Astrocyte (in vitro differentiated cells and primary cell): ENCODE measurements around the gene ZER1. TPM values are rescaled to one million over a fixed set of nuclear protein-coding genes. Genes with fewer than 3 reads are reported as not detected.

Experiments
- DNase-seq: peaks from one replicate; pipeline ENCODE4 v3.0.0-alpha.2; 2010; ENCODE audit warnings: low read depth
- FAIRE-seq: peaks from 2 replicates; lab custom pipeline; 2011; peaks lifted over from hg19 to GRCh38; lab: Jason Lieb, UNC
- H2AFZ ChIP-seq: 2 replicates; pipeline ENCODE4 v1.6.0; 2012; ENCODE audit warnings: low read depth, low read length, inconsistent platforms
- H3K27ac ChIP-seq: 2 replicates; pipeline ENCODE4 v1.5.1; 2011; ENCODE audit warnings: low read depth, low read length, inconsistent platforms
- H3K27me3 ChIP-seq: 2 replicates; pipeline ENCODE4 v1.6.0; 2011; ENCODE audit warnings: low read length, inconsistent platforms; ENCODE audit not compliant: insufficient read depth
- H3K36me3 ChIP-seq: 2 replicates; pipeline ENCODE4 v1.5.1; 2011; ENCODE audit warnings: low read length, inconsistent platforms; ENCODE audit not compliant: insufficient read depth
- H3K4me1 ChIP-seq: 2 replicates; pipeline ENCODE4 v1.5.1; 2011; ENCODE audit warnings: low read length, inconsistent platforms; ENCODE audit not compliant: insufficient read depth
- H3K4me2 ChIP-seq: 2 replicates; pipeline ENCODE4 v1.6.0; 2012; ENCODE audit warnings: low read length, inconsistent platforms
- H3K4me3 ChIP-seq: 2 replicates; pipeline ENCODE4 v1.5.1; 2011; ENCODE audit warnings: low read depth, mild to moderate bottlenecking, low read length, inconsistent platforms; ENCODE audit not compliant: insufficient read depth
- H3K79me2 ChIP-seq: 2 replicates; pipeline ENCODE4 v1.6.0; 2012; ENCODE audit warnings: mild to moderate bottlenecking, low read length, inconsistent platforms; ENCODE audit not compliant: insufficient read depth
- H3K9ac ChIP-seq: 2 replicates; pipeline ENCODE4 v1.6.0; 2012; ENCODE audit warnings: mild to moderate bottlenecking, low read length, inconsistent platforms
- H3K9me3 ChIP-seq: 2 replicates; pipeline ENCODE4 v1.5.1; 2012; ENCODE audit warnings: low read depth, mild to moderate bottlenecking, low read length, inconsistent platforms; ENCODE audit not compliant: insufficient read depth
- H4K20me1 ChIP-seq: 2 replicates; pipeline ENCODE4 v1.6.0; 2012; ENCODE audit warnings: low read length, inconsistent platforms; ENCODE audit not compliant: insufficient read depth
- H3K27ac Mint-ChIP-seq: one replicate; pipeline ENCODE4 v1.8.0; 2021; ENCODE audit warnings: mild to moderate bottlenecking, mixed read lengths; ENCODE audit not compliant: unreplicated experiment
- H3K27me3 Mint-ChIP-seq: one replicate; pipeline ENCODE4 v1.8.0; 2021; ENCODE audit warnings: low read depth, mixed read lengths; ENCODE audit not compliant: unreplicated experiment
- H3K36me3 Mint-ChIP-seq: one replicate; pipeline ENCODE4 v1.8.0; 2021; ENCODE audit warnings: low read depth, mixed read lengths; ENCODE audit not compliant: unreplicated experiment
- H3K4me1 Mint-ChIP-seq: one replicate; pipeline ENCODE4 v1.8.0; 2021; ENCODE audit warnings: low read depth, mixed read lengths; ENCODE audit not compliant: unreplicated experiment
- H3K4me3 Mint-ChIP-seq: one replicate; pipeline ENCODE4 v1.8.0; 2021; ENCODE audit warnings: mild to moderate bottlenecking, moderate library complexity, mixed read lengths; ENCODE audit not compliant: unreplicated experiment
- H3K9me3 Mint-ChIP-seq: one replicate; pipeline ENCODE4 v1.8.0; 2021; ENCODE audit warnings: mild to moderate bottlenecking, mixed read lengths; ENCODE audit not compliant: unreplicated experiment
- EZH2 ChIP-seq: IDR thresholded peaks from 2 replicates; pipeline ENCODE4 v1.6.1; 2012; ENCODE audit warnings: mild to moderate bottlenecking, low read length, inconsistent platforms; ENCODE audit not compliant: insufficient read depth
- total RNA-seq: library from RNA; stranded (reverse); gene quantifications from 2 replicates; pipeline ENCODE4 v1.2.1, GENCODE V29; 2021
- TF ChIP-seq, protein P1 (sequence below): IDR thresholded peaks from 2 replicates; pipeline ENCODE4 v1.5.1; 2011; ENCODE audit warnings: low read depth, mild to moderate bottlenecking, inconsistent platforms, low read length, moderate library complexity; ENCODE audit not compliant: insufficient read depth

Gene ZER1
- total RNA-seq, 1 donor from 2014 or later, result 31.0 TPM

DNA sequence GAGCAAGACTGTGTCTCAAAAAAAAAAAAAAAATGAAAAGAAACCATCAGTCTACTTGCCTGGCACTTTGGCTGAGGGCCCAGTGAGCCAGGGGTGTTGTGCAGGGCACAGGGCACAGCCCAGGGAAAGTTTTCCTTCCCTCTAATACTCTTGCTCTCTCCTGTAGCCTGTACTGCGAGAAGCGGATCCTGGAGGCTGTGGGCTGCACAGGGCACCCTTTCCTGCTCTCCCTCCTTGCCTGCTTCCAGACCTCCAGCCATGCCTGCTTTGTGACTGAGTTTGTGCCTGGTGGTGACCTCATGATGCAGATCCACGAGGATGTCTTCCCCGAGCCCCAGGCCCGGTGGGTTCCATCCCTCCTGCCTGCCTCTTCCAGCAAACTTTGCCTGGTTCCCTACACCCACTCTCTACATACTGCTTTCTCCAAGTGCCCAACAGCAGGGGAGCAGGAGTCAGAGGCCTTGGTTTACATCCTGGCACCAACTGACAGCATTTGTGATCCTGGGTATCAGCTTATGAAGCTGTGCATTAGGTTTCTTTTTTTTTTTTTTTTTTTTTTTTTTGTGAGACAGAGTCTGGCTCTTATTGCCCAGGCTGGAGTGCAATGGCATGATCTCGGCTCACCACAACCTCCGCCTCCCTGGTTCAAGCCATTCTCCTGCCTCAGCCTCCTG is 55.0 kb downstream of the ZER1 start:
- TF ChIP-seq, protein P1, sequence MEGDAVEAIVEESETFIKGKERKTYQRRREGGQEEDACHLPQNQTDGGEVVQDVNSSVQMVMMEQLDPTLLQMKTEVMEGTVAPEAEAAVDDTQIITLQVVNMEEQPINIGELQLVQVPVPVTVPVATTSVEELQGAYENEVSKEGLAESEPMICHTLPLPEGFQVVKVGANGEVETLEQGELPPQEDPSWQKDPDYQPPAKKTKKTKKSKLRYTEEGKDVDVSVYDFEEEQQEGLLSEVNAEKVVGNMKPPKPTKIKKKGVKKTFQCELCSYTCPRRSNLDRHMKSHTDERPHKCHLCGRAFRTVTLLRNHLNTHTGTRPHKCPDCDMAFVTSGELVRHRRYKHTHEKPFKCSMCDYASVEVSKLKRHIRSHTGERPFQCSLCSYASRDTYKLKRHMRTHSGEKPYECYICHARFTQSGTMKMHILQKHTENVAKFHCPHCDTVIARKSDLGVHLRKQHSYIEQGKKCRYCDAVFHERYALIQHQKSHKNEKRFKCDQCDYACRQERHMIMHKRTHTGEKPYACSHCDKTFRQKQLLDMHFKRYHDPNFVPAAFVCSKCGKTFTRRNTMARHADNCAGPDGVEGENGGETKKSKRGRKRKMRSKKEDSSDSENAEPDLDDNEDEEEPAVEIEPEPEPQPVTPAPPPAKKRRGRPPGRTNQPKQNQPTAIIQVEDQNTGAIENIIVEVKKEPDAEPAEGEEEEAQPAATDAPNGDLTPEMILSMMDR, result no peak
- TF ChIP-seq EZH2, result no peak

DNA sequence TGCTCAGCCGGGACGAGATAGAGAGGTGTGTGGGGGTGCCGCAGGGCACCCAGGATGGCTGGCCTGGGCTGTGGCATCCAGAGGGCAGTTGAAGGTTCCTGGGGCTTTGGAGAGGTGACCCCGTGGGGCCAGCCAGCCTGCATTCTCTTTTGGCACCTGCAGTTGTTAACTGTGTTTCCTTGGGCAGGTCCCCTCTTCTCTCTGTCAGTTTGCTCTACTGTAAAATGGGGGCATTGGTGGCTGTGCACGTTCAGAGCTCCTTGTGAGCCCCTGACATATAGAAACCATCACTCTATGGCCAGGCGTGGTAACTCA is 56.3 kb downstream of the ZER1 start:
- Mint-ChIP-seq H3K4me1 (no peaks in the 10 kb centered on the region), H3K27me3 (peaks cover 1% of the 10 kb centered on the region), H3K4me3 (no peak overlapping the region), H3K27ac (no peak overlapping the region), H3K36me3 (peaks cover 3% of the 10 kb centered on the region), H3K9me3 (no peaks in the 10 kb centered on the region)
- H3K36me3 ChIP-seq, result no peaks in the 10 kb centered on the region
- TF ChIP-seq, protein P1, result no peak
- TF ChIP-seq EZH2, result no peak
- no peaks in the 10 kb centered on the region for H3K9me3 ChIP-seq
- H3K4me3 ChIP-seq, result no peak overlapping the region
- no peaks in the 10 kb centered on the region for H3K27me3 ChIP-seq
- no peaks in the 10 kb centered on the region for H3K79me2 ChIP-seq
- H3K4me2 ChIP-seq, result no peak overlapping the region
- FAIRE-seq (no peak), DNase-seq (no peak)
- H3K9ac ChIP-seq, result no peak overlapping the region
- H3K27ac ChIP-seq, result no peak overlapping the region
- no peaks in the 10 kb centered on the region for H4K20me1 ChIP-seq
- H3K4me1 ChIP-seq, result no peaks in the 10 kb centered on the region
- no peak overlapping the region for H2AFZ ChIP-seq

More for the DNA sequence above, 55.0 kb downstream of the ZER1 start:
- peaks cover 1% of the 10 kb centered on the region for H3K27me3 Mint-ChIP-seq
- no peak overlapping the region for H3K4me3 Mint-ChIP-seq
- Histone ChIP-seq H2AFZ (no peak overlapping the region), H3K4me2 (no peak overlapping the region), H3K27ac (no peak overlapping the region), H3K4me1 (no peaks in the 10 kb centered on the region), H4K20me1 (no peaks in the 10 kb centered on the region), H3K4me3 (no peak overlapping the region), H3K79me2 (no peaks in the 10 kb centered on the region), H3K9ac (no peak overlapping the region), H3K9me3 (no peaks in the 10 kb centered on the region), H3K36me3 (no peaks in the 10 kb centered on the region), H3K27me3 (no peaks in the 10 kb centered on the region)
- H3K9me3 Mint-ChIP-seq, result no peaks in the 10 kb centered on the region
- peaks cover 4% of the 10 kb centered on the region for H3K36me3 Mint-ChIP-seq
- FAIRE-seq (no peak), DNase-seq (no peak)
- H3K27ac Mint-ChIP-seq, result no peak overlapping the region
- H3K4me1 Mint-ChIP-seq, result no peaks in the 10 kb centered on the region

DNA sequence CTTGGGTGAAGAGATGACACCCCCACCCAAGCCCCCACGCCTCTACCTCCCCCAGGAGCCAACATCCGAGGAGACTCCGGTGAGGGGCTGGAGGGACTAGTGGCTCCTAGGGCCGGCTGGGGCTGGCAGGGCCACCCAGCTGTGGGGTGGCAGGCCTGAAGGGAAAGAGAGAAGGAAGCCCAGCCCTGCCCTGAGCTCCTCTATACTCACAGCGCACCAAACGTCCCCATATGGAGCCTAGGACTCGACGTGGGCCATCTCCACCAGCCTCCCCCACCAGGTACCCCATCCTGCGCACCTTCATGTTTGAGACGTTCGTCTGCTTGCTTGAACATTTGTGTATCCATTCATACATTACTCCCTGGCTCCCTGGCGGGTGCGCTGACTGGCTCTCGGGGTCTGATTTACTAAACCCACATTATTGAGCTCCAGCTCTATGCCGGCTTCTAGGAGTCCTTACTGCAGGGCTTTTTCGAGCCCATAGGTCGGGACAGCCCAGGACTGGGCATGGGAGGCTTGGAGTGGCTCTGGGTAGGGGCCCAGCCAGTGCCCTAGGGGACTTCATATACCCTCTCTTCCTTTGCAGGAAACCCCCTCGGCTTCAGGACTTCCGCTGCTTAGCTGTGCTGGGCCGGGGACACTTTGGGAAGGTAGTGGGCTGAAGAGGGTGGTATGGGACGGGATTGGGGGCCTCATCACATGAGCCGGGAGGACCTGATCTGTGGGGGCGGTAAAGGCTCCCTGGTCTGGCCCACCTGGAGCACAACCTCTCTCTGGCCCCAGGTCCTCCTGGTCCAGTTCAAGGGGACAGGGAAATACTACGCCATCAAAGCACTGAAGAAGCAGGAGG is 56.9 kb downstream of the ZER1 start:
- no peaks in the 10 kb centered on the region for H3K9me3 ChIP-seq
- DNase-seq (no peak), FAIRE-seq (no peak)
- no peak overlapping the region for H3K27ac ChIP-seq
- H3K27me3 ChIP-seq, result no peaks in the 10 kb centered on the region
- H3K27me3 Mint-ChIP-seq, result peaks cover 1% of the 10 kb centered on the region
- TF ChIP-seq EZH2, result no peak
- TF ChIP-seq, protein P1, result no peak
- H3K4me1 Mint-ChIP-seq, result no peaks in the 10 kb centered on the region
- no peaks in the 10 kb centered on the region for H4K20me1 ChIP-seq
- H3K4me3 Mint-ChIP-seq, result no peak overlapping the region
- no peak overlapping the region for H3K4me3 ChIP-seq
- no peaks in the 10 kb centered on the region for H3K36me3 ChIP-seq
- H3K4me2 ChIP-seq, result no peak overlapping the region
- H3K9ac ChIP-seq, result no peak overlapping the region
- no peaks in the 10 kb centered on the region for H3K79me2 ChIP-seq
- peaks cover 5% of the 10 kb centered on the region for H3K36me3 Mint-ChIP-seq
- no peak overlapping the region for H3K27ac Mint-ChIP-seq
- no peaks in the 10 kb centered on the region for H3K9me3 Mint-ChIP-seq
- H3K4me1 ChIP-seq, result no peaks in the 10 kb centered on the region
- no peak overlapping the region for H2AFZ ChIP-seq
